Smooth muscle cell (in vitro differentiated cells): Measurements from ENCODE around the gene ARHGEF28. TPM values are rescaled to one million over a fixed set of nuclear protein-coding genes. Genes with fewer than 3 reads are reported as not detected.

ENCODE experiments used
- DNase-seq: peaks from one replicate; lab custom pipeline; 2025; ENCODE audit not compliant: unreplicated experiment; lab: John Stamatoyannopoulos, UW
- H2AFZ ChIP-seq: fragments of 200-600 bp; sonication (generic); 2 replicates; pipeline ENCODE4 v1.6.0; 2016; ENCODE audit warnings: antibody characterized with exemption, low read depth, mild to moderate bottlenecking
- H3F3A ChIP-seq: fragments of 200-600 bp; sonication (generic); 2 replicates; pipeline ENCODE4 v1.6.0; 2017; ENCODE audit warnings: antibody characterized with exemption, low read depth
- H3K27ac ChIP-seq: fragments of 200-600 bp; sonication (generic); 2 replicates; pipeline ENCODE4 v1.5.1; 2016; ENCODE audit warnings: low read depth, mild to moderate bottlenecking
- H3K27me3 ChIP-seq: fragments of 200-600 bp; sonication (generic); 2 replicates; pipeline ENCODE4 v1.6.1; 2016; ENCODE audit warnings: low read depth, mild to moderate bottlenecking
- H3K36me3 ChIP-seq: fragments of 200-600 bp; sonication (generic); 2 replicates; pipeline ENCODE4 v1.5.1; 2016; ENCODE audit warnings: low read depth
- H3K4me1 ChIP-seq: fragments of 200-600 bp; sonication (generic); 2 replicates; pipeline ENCODE4 v1.5.1; 2016; ENCODE audit warnings: low read depth
- H3K4me2 ChIP-seq: fragments of 200-600 bp; sonication (generic); 2 replicates; pipeline ENCODE4 v1.6.0; 2016; ENCODE audit warnings: mild to moderate bottlenecking
- H3K4me3 ChIP-seq: fragments of 200-600 bp; sonication (generic); 2 replicates; pipeline ENCODE4 v1.5.1; 2016; ENCODE audit warnings: mild to moderate bottlenecking
- H3K79me2 ChIP-seq: fragments of 200-600 bp; sonication (generic); 2 replicates; pipeline ENCODE4 v1.6.0; 2016; ENCODE audit warnings: low read depth, mild to moderate bottlenecking
- H3K9ac ChIP-seq: fragments of 200-600 bp; sonication (generic); 2 replicates; pipeline ENCODE4 v1.6.0; 2016; ENCODE audit warnings: low read depth
- H3K9me3 ChIP-seq: fragments of 200-600 bp; sonication (generic); replicated peaks from 2 replicates; pipeline ENCODE4 v1.5.1; 2016; ENCODE audit warnings: low read depth
- H4K20me1 ChIP-seq: fragments of 200-600 bp; sonication (generic); 2 replicates; pipeline ENCODE4 v1.6.0; 2016; ENCODE audit warnings: low read depth
- CTCF ChIP-seq: fragments of 200-600 bp; sonication (generic); IDR thresholded peaks from 2 replicates; pipeline ENCODE4 v1.5.1; 2017; ENCODE audit warnings: borderline replicate concordance, mild to moderate bottlenecking, antibody characterized with exemption; ENCODE audit not compliant: insufficient read depth, poor library complexity, severe bottlenecking
- WGBS: methylation state at CpG from one replicate; pipeline ENCODE4 v1.1.7; 2016; ENCODE audit warnings: low lambda C conversion rate; 5-methylcytosine and 5-hydroxymethylcytosine counted together
- polyA plus RNA-seq: library from polyadenylated mRNA; unstranded; fragments of >200 nt; fragmentation: Nextera tagmentation; extraction: Ambion mirVana; gene quantifications from 2 replicates; pipeline ENCODE4 v1.2.1, GENCODE V29; 2016
- total RNA-seq: library from RNA; depleted of rRNA; stranded (reverse); fragments of >200 nt; gene quantifications from 2 replicates; pipeline ENCODE4 v1.2.3, GENCODE V29; 2014

Gene ARHGEF28
- total and polyA plus RNA-seq, 2 experiments from 2014 or later: 0.19 to 0.90 TPM

GRCh38 chr5:73928476-73929070 lies 302.6 kb downstream of the ARHGEF28 start:
- no peaks in the 10 kb centered on the region for H4K20me1 ChIP-seq
- no peak overlapping the region for H3K9ac ChIP-seq
- H3K79me2 ChIP-seq: no peaks in the 10 kb centered on the region
- no peak overlapping the region for H3K4me3 ChIP-seq
- no peak overlapping the region for H3K4me2 ChIP-seq
- H3K9me3 ChIP-seq: no peaks in the 10 kb centered on the region
- H3K36me3 ChIP-seq: no peaks in the 10 kb centered on the region
- H2AFZ ChIP-seq: no peak overlapping the region
- H3K27me3 ChIP-seq: no peaks in the 10 kb centered on the region
- DNase-seq: no peak
- WGBS: 94% methylated on average over 7 of the region's 7 CpGs
- no peak overlapping the region for H3K27ac ChIP-seq
- H3F3A ChIP-seq: no peaks in the 10 kb centered on the region
- no peak for TF ChIP-seq CTCF
- H3K4me1 ChIP-seq: no peaks in the 10 kb centered on the region

GRCh38 chr5:73935719-73936118 lies 309.7 kb downstream of the ARHGEF28 start:
- Histone ChIP-seq H3K27me3 (no peaks in the 10 kb centered on the region), H4K20me1 (no peaks in the 10 kb centered on the region), H3K79me2 (no peaks in the 10 kb centered on the region), H3K4me1 (peaks cover 4% of the 10 kb centered on the region), H3K9ac (no peak overlapping the region), H3F3A (no peaks in the 10 kb centered on the region), H3K4me2 (no peak overlapping the region), H2AFZ (no peak overlapping the region), H3K36me3 (no peaks in the 10 kb centered on the region), H3K9me3 (no peaks in the 10 kb centered on the region), H3K27ac (no peak overlapping the region), H3K4me3 (no peak overlapping the region)
- 79% methylated on average over 4 of the region's 4 CpGs for WGBS
- DNase-seq: no peak
- TF ChIP-seq CTCF: no peak

- peaks cover 4% of the 10 kb centered on the region for H3K4me1 ChIP-seq
- DNase-seq: no peak
- no peaks in the 10 kb centered on the region for H3K9me3 ChIP-seq
- no peaks in the 10 kb centered on the region for H3K79me2 ChIP-seq
- peak overlapping the region; percentile 81 for H3K27ac ChIP-seq
- no peak for TF ChIP-seq CTCF
- no peaks in the 10 kb centered on the region for H3K27me3 ChIP-seq
- 15% methylated on average over 5 of the region's 5 CpGs for WGBS
- H4K20me1 ChIP-seq: no peaks in the 10 kb centered on the region
- H3K36me3 ChIP-seq: no peaks in the 10 kb centered on the region
- peak overlapping the region; percentile 77 for H3K4me2 ChIP-seq
- H3K9ac ChIP-seq: peak overlapping the region; percentile 32
- no peak overlapping the region for H3K4me3 ChIP-seq
- no peak overlapping the region for H2AFZ ChIP-seq
- no peaks in the 10 kb centered on the region for H3F3A ChIP-seq
Observed at GRCh38 chr5:73938280-73938937, 312.4 kb downstream of the ARHGEF28 start.

- H3K9me3 ChIP-seq: no peaks in the 10 kb centered on the region
- H4K20me1 ChIP-seq: no peaks in the 10 kb centered on the region
- H3K79me2 ChIP-seq: no peaks in the 10 kb centered on the region
- peak overlapping the region; percentile 81 for H3K27ac ChIP-seq
- H3K36me3 ChIP-seq: no peaks in the 10 kb centered on the region
- no peaks in the 10 kb centered on the region for H3K27me3 ChIP-seq
- peak overlapping the region; percentile 8 for H3K9ac ChIP-seq
- no peak overlapping the region for H2AFZ ChIP-seq
- H3K4me1 ChIP-seq: peaks cover 4% of the 10 kb centered on the region
- no peak overlapping the region for H3K4me3 ChIP-seq
- peak overlapping the region; percentile 22 for H3K4me2 ChIP-seq
- DNase-seq: no peak
- TF ChIP-seq CTCF: no peak
- no peaks in the 10 kb centered on the region for H3F3A ChIP-seq
- whole genome bisulfite sequencing: 75% methylated on average over 5 of the region's 5 CpGs
Observed at GRCh38 chr5:73938938-73939320, 312.9 kb downstream of the ARHGEF28 start.
